Activated gamma-delta T cell (primary cell): Measurements from ENCODE around the gene CNOT8.

Experiments used
- DNase-seq: peaks from one replicate; lab custom pipeline; 2025; lab: John Stamatoyannopoulos, UW

The CNOT8 gene

DNA sequence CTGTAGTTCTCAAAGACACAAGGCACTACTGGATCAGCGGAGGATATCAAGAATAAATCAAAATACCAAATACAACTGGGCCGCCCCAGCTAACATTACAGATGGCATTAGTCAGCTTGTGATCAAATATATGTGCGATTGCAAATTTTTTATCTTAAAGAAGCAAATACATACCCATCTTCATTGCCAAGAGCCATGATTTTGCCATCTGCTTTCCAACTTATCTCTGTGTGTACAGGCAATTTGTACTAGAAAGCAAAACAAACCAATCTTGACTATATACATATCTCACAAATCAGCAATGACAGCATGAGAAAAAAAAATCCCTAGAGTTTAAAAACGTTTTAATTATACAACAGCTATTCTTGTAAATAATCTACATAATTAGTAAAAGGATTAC is 59.3 kb downstream of the CNOT8 start:
- DNase-seq, result no peak

GRCh38 chr5:154923441-154924430 is 65.3 kb downstream of the CNOT8 start:
- no peak for DNase-seq
